ENCODE data around the gene ERVFRD-1. TPM values are rescaled to one million over a fixed set of nuclear protein-coding genes. Genes with fewer than 3 reads are reported as not detected.
A peak's percentile ranks its signal among the peaks of the same experiment; 100 is the strongest.

ERVFRD-1 gene
- total and polyA plus RNA-seq, 2 of the 13 experiments (the other 11 are each of a cell fraction or from before 2014, with no cell fraction given): not detected

GRCh38 chr6:11093626-11094410, 17.7 kb downstream of the ERVFRD-1 start, which contains the start of gene SMIM13 (continued):
- peak; percentile 73; the same call in 1 of the 2 replicates for TF ChIP-seq ZBED4 (CRISPR knock-in tag; IDR thresholded peaks at IDR 0.05; ENCODE audit: borderline replicate concordance)
- TF ChIP-seq ZNF354B (CRISPR knock-in tag; IDR thresholded peaks at IDR 0.05): peak; percentile 82; the same call in 1 of the 2 replicates
- TF ChIP-seq SOX5 (CRISPR knock-in tag; IDR thresholded peaks at IDR 0.05; ENCODE audit: borderline replicate concordance): no peak; the same call in 1 of the 2 replicates
- TF ChIP-seq SMARCC2 (IDR thresholded peaks at IDR 0.05): no peak
- no peak for TF ChIP-seq DDIT3 (CRISPR knock-in tag; IDR thresholded peaks at IDR 0.05)
- peak; percentile 23; the same call in 1 of the 2 replicates for TF ChIP-seq ZSCAN25 (CRISPR knock-in tag; IDR thresholded peaks at IDR 0.05)
- TF ChIP-seq MYC (CRISPR knock-in tag; IDR thresholded peaks at IDR 0.05; ENCODE audit: borderline replicate concordance): peak; percentile 84
- TF ChIP-seq ZNF407 (CRISPR knock-in tag; IDR thresholded peaks at IDR 0.05; ENCODE audit: not compliant biosample characterization): peak; percentile 86
- TF ChIP-seq ZNF441 (CRISPR knock-in tag; IDR thresholded peaks at IDR 0.05; ENCODE audit: borderline replicate concordance): no peak
- peak; percentile 61; the same call in 1 of the 2 replicates for TF ChIP-seq PBX3 (CRISPR knock-in tag; IDR thresholded peaks at IDR 0.05; ENCODE audit: borderline replicate concordance)
- TF ChIP-seq ATF7-NPFF (CRISPR knock-in tag; IDR thresholded peaks at IDR 0.05; ENCODE audit: low read depth): peak; percentile 94
- TF ChIP-seq ZNF644 (CRISPR knock-in tag; IDR thresholded peaks at IDR 0.05; ENCODE audit: low read depth): 0 out of 2 replicates have a peak, but pooled peaks have one; percentile 17
- TF ChIP-seq PHF21A (CRISPR knock-in tag; IDR thresholded peaks at IDR 0.05): peak; percentile 95

Measured in HepG2 (cell line).